Tibial nerve (tissue), 4 donors: ENCODE measurements around the gene GALNS.

Experiments used
- CTCF ChIP-seq, 5 experiments: fragments of 200-600 bp in 3 of 5; fragments of 450-650 bp in 2 of 5; sonication (generic) in 3 of 5; IDR thresholded peaks; one replicate each; pipeline ENCODE4 v1.5.1; 2016 to 2019; ENCODE audit warnings: antibody characterized with exemption in 5 of 5, mild to moderate bottlenecking in 3 of 5, moderate library complexity in 2 of 5
- EP300 ChIP-seq, 2 donors: sonication (generic); formaldehyde crosslinking; IDR thresholded peaks; one replicate each; pipeline ENCODE4 v1.6.1; 2017; ENCODE audit warnings: antibody characterized with exemption in 2 of 2, mild to moderate bottlenecking in 1 of 2
- POLR2A ChIP-seq, 2 donors: fragments of 450-650 bp; IDR thresholded peaks; one replicate each; pipeline ENCODE4 v1.6.1; 2017; ENCODE audit warnings: antibody characterized with exemption in 2 of 2, mild to moderate bottlenecking in 2 of 2, moderate library complexity in 2 of 2

DNA sequence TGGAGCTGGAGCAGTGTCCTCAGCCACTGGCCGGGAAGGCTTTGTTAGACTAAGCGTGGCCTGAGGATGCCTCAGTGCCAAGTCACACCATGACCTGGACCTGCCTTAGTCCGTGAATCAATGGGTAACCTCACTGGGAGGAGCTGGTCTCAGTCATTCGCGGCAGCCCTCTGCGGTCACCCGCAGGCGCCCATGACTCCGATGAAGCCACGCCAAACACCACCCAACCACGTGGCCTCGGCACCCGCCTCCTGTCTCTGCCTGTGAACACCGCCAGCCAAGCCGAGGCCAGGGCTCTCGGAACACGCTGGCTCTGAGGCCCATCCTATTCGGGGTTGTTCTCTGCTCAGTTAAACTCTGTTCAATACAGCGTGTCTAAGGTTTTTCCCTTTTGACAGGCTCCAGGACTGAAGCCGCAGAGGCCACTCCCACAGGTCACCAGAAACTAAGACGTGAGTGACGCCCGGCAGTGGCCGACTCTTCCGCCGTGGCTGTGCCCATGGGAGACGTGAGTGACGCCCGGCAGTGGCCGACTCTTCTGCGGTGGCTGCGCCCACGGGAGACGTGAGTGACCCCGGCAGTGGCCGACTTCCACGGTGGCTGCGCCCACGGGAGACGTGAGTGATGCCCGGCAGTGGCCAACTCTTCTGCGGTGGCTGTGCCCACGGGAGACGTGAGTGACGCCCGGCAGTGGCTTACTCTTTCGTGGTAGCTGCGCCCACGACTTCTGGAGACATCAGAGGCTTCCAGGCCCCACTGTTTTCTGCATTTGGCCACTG, 26.6 kb upstream of the GALNS start:
- TF ChIP-seq CTCF (IDR thresholded peaks at IDR 0.05) (no peak), EP300 (IDR thresholded peaks at IDR 0.05) (no peak), POLR2A (IDR thresholded peaks at IDR 0.05) (no peak)
